AG08395 (cell line): Measurements from ENCODE around the gene MORF4L2.
A peak's percentile ranks its signal among the peaks of the same experiment; 100 is the strongest.
"Not testable (repeated sequence)": the region's sequence is repeated elsewhere in the genome, so short reads cannot be mapped to it uniquely, and the experiment has no call there.

ENCODE experiments used
- DNase-seq: peaks from one replicate; pipeline ENCODE4 v3.0.0; 2012; ENCODE audit warnings: mixed read lengths, low spot score

MORF4L2 gene

DNA sequence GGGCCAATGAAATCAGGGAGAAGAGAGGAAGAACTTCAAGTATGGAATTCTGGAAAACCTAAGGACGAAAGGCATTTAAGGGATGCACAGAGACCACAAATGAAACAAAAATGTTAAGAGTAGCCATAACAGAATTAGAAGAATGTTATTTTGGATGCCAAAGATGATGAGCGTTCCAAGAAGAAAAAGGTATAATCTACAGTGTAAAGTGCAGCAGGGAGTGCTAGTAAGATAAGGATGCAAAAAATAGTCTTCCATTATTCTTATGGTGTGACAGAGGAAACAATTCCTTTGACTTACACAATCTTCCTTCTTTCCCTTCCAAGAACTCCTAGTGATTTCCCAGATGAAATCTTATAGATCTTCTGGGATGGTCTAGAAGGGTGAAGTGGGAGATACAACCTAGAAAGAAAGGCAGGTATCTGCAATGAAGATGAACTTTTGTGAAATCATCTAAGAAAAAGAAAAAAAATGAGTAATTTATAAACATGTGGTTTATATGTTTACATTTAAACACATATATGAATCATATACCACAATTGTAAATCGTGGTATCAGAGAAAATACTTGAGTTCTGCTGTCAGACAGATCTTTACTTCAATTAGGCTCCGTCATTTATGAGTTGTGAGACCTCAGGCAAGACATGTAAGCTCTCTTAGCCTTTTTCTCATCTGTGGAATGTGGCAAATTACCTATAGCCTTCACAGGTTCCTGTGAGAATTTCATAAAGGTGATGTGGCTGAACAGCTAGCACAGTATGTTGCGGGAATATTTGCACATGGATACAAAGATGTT, 8.1 kb downstream of the MORF4L2 start:
- no peak for DNase-seq

DNA sequence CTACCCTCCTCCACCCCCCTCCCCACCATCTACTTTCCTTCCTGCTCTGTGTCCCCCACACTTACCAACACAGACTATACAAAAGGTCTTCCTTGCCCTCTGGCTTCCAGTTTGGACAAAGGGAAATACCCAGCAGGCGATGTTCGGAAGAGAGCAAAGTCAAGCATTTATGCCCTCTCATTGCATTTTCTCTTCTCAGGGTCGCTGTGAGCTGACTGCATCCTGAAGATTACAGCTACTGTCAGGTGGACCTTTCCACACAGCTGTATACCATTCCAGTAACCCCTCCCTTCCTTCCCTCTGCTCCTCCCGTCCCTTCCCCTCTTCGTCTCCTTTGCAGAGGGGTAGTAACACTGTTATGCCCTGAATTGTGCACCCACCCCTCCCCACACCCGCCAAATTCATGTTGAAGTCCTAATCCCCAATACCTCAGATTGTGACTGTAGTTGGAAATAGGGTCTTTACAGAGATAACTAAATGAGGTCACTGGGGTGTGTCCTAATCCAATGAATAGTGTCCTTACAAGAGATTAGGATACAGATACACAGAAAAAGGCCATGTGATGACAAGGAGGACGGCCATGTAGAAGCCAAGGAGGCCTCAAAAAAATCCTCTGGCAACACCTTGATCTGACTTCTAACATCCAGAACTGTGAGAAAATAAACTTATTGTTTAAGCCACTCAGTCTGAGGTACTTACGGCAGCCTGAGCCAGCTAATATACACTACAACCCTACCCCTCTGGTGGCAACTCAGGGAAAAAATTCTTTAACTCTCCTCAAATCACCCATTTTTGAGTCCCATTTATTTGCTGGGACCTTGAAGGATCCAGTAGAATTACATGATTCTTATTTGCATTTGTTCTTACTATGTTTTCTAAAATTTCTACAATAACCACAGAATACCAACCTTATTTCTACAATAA, 11.7 kb downstream of the MORF4L2 start:
- DNase-seq = no peak

DNA sequence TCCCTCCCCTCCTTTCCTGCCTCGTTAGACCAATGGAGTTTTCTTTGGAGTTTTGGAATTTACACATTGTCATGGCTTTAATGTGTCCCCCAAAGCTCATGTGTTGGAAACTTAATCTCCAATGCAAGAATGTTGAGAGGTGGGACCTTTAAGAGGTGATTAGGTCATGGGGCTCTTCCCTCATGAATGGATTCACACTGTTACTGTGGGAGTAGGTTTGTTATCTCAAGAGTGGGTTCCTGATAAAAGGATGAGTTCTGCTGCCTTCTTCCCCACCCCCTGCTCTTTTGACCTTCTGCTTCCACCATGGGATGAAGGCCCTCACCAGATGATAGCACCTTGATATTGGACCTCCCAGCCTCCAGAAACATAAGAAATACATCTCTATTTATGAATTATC, 16.8 kb downstream of the MORF4L2 start:
- no peak for DNase-seq

DNA sequence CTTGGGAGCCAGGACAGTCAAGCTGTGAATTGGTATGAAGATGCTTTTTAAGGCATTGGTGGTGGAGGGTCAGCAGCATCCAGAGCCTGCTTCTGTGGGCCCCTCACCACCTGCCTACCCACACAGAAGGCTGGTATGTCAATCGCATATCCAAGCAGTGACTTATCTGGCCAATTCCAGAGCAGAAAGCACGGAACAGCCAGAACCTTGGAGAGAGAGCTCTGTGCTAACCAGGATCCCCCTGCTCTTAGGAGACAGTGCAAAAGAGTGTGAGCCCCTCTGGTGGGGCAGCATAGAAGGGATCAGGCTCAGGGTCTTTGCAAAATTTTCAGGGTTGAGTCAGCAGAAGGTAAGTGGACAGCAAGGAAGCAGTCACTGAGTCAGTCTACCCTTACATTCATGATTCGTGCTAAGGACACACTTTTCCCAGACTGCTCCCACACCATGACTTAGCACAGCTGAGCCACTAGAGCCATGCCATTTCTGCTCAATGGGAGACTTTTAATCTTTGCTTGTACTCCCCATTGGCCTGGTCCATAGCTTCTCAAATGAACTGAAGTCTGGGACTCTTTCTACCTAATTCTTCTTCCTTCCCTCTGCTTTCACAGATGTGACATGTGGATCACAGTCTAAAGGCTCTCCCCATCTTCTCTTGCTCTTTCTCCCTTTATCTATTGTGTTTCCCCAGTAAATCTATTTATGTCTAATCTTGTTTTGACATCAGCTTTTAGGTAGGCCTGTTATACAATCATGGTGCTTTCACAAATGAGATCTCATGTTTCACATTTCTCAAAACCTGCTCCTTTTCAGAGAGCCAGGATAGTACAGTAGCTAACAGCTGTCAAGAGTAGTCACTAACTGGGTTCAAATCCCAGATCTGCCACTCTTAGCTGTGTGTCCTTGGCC, 20.0 kb downstream of the MORF4L2 start:
- DNase-seq = no peak

DNA sequence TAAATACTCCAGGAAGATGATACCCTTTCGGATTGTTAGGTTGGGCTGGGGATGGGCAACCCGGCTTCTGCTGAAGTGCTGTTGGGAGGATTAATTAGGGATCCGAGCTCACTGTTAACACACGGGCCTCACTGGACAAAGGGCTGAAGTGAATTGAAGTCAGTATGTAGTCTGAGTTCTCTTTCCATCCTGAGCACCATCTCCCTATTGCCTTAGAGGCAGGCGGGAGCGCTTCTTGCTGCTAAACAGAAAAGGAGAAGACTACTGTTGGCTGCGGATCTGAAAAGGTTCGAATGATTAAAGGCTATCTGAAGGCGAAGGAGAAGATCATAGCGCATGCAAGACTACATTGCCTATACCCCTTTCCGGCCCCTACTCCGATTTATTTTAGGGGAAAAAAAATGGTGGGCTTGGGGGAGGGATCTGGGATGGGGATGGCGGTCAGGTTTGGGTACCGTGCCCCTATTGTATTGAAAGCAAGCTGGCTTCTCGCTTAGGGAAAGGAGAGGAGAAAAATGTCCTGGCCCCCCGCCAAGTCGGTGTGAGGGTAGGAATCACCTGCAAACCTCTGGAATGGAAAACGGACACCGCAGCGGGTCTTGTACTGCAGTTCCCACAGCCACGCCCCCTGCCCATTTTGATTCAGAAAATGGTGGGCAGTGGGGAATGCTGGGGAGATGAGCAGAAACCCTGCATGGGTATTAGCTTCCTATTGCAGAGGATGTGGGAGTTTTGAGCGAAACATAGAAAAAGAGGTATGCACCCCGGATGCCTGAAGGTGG, 22.3 kb downstream of the MORF4L2 start:
- DNase-seq = no peak

DNA sequence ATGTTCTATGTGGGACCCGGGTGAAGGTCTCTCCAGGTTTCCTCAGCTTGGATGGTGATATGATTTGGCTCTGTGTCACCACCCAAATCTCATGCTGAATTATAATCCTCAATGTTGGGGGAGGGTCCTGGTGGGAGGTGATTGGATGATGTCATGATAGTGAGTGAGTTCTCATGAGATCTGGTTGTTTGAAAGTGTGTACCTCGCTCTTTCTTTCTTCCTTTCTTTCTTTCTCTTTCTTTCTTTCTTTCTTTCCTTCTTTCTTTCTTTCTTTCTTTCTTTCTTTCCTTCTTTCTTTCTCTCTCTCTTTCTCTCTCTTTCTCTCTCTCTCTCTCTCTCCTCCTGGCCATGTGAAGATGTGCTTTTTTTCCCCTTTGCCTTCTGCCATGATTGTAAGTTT, 27.0 kb downstream of the MORF4L2 start:
- DNase-seq = not testable (repeated sequence)

DNA sequence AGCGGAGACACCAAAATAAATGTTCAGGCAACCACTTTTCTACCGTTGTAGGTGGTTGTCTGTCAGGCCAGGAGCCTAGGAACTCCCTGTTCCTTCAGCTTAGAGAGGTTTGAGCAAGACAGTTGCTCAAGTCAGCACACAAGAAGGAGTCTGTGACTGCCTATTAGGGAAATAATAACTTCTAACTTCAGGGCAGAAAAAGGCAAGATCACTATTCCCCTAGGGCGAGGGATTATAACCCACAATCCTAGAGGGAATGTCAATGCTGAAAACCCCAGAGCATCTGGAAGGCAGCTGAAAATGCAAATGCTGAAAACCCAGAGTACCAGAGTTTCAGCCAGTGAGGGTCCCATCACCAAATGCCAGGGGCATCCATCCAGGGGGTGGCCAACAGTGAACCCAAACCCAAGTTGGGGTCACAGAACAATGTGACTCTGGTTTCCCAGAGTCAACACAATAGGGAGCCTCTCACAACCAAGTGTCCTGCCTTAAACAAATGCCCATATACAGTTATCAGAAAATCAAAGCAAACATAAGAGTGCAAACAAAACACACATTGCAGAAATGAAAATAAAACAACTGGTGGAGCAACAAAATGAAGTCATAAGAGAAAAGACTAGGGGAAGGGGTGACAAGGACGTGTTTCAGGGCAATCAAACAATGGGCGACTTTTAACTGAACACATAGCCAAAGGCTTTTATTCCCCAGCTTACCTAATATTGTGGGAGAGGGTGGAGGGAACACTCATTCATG, 27.6 kb downstream of the MORF4L2 start:
- no peak for DNase-seq

DNA sequence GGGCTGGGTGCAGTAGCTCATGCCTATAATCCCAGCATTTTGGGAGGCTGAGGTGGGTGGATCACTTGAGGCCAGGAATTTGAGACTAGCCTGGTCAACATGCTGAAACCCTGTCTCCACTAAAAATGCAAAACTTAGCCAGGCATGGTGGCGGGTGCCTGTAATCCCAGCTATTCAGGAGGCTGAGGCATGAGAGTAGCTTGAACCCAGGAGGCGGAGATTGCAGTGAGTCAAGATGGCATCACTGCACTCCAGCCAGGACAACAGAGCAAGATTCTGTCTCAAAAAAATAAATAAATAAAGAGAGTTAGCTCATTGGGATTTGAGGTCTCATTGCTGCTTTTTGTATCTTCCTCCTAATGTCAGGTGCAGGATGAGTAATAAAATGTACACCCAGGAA, 29.4 kb downstream of the MORF4L2 start:
- not testable (repeated sequence) for DNase-seq

DNA sequence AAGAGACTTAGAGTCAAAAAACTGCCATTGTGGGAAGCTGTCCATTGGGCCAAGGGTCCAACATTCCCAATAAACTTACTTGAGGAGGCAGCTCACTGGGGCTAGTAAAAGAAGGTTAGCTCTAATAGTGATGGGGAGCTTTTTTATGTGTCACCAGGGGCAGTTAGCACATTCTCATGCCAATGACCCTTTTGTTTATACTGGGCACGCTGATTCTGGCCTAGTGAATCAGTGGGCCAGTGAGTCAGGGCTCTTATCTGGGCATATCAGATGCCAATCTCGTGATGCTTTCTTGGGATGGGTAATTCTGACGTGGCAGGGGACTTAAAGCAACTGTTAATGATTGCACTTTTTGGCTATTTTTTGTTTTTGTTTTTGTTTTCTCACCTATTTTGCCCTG, 29.9 kb downstream of the MORF4L2 start:
- peak; percentile 59 for DNase-seq

DNA sequence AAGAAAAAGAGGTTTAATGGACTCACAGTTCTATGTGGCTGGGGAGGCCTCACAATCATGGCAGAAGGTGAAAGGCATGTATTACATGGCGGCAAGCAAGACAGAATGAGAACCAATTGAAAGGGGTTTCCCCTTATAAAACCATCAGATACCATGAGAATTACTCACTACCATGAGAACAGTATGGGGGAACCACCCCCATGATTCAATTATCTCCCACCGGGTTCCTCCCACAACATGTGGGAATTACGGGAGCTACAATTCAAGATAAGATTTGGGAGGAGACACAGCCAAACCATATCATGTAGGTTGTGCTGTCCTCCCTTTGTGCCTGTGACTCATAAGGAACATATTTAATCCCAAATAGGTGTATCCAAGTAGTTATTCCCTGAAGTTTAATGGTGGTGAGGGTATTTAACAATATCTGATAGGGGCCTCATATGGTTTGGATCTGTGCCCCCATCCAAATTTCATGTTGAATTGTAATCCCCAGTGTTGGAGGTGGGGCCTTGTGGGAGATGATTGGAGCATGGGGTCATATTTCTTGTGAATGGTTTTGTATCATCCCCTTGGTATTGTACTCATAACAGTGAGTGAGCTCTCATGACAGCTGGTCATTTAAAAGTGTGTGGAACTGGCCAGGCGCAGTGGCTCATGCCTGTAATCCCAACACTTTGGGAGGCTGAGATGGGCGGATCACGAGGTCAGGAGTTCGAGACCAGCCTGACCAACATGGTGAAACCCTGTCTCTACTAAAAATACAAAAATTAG, 31.1 kb downstream of the MORF4L2 start:
- DNase-seq = not testable (repeated sequence)

DNA sequence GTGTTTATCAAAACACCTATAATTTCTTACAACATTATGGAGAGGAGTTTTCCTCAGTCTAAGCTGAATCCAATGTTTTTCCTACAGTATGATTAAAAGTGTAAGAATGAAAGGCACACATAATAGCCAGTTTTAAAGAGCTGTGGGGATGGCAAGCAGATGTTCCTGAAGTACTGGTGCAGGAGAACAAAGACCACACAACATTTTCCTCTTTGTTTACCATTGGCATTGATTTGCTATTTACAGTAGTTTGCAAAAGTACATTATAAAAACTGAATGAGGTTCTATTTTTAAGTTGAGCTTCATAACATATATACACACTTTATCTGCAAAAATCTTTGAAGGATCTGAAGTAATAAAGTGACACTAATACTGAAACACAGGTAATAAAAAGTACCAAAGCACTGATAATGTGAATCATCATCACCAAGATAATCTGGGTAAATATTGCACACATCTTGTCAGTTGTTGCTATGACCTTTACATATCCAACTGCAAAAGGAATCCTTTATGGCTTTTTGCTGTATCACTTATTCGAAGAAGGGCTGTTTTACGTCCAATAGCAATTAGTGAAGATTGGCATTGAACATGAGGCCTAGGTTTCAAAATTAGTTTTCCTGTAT, 35.2 kb downstream of the MORF4L2 start:
- no peak for DNase-seq

DNA sequence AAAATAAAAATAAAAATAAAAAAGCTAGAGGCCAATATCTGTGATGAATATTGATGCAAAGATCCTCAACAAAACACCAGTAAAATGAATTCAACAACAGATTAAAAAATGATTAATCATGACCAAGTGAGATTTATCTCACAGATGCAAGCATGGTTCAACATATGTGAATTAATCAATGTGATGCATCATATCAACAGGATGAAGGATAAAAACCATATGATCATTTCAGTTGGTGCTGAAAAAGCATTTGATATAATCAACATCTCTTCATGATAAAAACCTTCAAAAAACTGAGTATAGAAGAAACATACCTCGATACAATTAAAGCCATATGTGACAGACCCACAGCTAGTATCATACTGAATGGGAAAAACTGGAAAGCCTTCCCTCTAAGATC, 38.9 kb downstream of the MORF4L2 start:
- no peak for DNase-seq

DNA sequence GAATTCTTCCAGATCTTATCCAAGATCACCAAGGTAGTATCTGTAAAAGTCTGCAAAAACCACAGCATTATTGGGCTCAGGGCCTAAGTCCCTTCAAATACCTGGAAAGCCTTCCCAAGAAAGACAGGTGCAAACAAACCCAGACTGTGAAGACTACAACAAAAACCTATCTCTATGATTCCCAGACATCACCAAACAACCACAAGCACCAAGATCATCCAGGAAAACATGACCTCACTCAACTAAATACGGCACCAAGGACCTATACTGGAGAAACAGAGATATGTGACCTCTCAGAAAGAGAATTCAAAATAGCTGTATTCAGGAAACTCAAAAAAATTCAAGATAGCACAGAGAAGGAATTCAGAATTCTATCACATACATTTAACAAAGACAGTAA, 42.4 kb downstream of the MORF4L2 start:
- DNase-seq = no peak

DNA sequence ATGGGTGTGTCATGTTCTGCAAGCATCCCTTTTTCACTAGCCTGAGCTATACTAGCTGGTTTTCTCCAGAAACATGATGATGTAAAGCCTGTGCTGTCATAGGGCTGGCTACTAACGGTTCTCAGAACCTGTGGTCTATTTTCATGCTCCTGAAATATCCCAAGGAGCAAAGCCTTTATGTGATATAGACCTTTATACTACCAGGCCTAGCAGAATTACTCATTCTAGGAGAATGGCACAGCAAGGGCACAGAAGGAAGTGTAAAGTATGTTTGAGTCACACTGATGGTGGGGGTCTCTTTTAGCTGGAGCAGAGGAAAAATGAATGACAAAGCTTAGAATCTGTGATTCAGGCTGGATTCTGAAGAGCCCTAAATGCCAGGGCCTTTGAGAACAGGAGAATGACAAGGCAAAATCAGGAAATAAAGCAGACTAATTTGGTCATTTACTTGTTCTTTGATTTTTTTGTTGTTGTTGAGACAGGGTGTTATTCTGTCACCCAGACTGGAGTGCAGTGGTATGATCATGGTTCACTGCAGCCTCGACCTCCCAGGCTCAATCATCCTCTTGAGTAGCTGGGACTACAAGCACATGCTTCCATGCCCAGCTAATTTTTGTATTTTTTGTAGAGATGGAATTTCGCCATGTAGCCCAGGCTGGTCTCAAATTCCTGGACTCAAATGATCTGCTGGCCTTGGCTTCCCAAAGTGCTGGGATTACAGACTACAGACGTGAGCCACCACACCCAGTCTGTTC, 45.9 kb downstream of the MORF4L2 start:
- no peak for DNase-seq

DNA sequence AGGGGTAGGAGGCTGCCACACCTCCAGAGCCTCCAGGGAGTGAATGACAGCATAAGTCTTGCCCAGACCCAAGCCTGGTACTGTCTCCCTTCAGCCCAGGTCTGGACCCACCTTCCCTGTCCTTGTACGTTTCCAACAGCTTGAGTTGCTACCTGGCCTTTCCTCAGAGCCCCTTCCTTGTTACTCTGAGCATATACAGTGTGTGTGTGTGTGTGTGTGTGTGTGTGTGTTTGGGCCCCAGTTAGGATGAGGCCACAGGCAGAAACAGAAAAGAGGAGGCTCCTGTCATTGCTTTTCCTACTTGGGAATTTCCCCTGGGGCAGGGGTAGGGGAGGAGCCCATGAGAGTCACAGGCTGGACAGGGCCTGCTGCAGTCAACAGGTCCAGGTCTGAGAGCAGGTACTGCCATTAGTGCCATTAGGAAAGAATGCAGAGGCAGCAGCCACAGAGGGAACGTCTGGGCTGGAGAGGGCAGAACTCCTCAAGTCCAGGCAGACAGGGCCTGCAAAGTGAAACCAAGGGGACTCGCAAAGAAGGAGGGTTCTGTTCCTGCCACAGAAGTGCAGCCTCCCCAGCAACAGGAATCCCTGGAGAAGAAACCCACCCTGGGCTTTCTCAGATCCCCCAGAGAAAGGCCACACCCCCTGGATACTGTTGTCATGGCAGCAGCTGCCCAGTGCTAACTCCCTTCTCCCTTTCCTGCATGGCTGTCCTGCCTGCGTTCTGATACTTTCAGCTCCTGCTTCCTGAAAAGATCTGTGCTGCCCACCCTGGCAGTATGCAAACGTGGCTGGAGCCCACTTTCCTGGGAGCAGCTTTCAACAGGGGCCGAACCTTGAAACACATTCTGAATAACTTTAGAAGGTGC, 47.8 kb downstream of the MORF4L2 start:
- not testable (repeated sequence) for DNase-seq

DNA sequence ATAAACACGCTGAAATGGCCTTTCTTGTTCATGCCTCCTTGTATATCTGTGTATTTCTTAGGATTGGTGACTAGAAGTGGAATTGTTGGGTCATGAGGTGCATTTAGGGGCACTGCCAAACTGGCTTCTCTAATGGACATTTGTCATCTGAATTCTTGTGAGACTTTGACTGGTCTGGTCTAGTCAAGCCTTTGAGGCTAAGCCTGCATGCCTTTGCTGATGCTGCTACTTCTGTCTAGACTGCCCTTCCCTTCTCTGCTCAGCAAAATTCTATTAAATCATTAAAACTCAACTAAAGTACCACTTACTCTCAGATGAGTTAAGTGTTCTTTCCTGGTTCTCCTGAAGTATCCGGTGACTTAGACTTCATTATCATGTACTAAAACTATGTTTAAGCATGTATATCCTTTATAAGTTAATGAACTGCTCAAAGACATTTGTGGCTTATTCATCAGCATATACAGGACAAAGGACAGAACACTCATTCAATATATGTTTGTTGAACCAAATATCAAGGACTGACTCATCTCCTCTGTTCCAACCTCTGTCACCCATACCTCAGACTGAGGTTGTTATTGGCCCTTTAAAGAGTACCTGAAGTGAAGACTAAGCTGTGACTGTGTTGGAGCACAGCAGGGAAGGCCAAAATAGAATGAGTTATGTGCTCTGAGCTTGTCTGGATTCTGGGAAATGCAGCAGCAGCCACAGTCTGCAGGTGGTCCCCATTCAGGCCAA, 48.7 kb downstream of the MORF4L2 start:
- DNase-seq = no peak

DNA sequence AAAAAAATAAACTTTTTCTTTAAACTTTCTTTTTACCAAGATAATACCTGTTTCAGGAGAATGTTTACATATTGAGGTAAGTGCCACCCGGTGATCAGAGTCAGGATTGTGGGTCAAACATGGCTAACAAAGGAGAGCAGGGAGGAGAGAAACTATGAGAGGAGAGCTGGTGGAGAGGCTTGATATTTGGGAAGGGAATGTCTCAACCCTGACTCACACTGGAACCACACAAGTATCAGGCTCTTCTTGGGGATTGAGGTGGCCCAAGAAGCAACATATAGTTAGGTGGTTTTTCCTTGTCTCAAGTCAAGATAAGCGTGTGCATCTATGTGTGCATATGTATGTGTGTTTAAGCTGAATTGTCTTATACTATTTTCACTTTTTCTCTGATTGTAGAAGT, 51.1 kb downstream of the MORF4L2 start:
- DNase-seq = no peak
